ENCODE measurements around the gene GNAQ.
"Not testable (repeated sequence)": the region's sequence is repeated elsewhere in the genome, so short reads cannot be mapped to it uniquely, and the experiment has no call there.

GNAQ gene

DNA sequence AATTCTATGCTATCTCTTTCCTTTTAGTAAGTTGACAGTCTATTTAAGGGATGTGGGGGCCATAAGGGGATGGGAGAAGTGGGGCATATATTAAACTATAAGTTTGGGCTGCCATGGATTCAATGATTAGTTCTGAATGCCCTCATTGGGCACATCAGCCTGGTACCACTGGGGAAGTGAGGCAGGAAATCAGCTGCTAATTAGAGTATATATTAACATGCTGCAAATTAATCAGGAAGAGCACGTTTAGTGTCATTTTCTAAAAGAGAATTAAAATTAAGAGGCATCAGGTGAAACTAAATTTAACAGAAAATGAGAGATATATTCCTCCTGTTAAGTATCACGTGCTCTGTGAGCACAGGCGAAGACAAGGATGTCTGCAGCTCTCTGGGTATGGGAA lies 260.4 kb downstream of the GNAQ start:
- DNase-seq (ENCODE audit: low read depth, low spot score): no peak

DNA sequence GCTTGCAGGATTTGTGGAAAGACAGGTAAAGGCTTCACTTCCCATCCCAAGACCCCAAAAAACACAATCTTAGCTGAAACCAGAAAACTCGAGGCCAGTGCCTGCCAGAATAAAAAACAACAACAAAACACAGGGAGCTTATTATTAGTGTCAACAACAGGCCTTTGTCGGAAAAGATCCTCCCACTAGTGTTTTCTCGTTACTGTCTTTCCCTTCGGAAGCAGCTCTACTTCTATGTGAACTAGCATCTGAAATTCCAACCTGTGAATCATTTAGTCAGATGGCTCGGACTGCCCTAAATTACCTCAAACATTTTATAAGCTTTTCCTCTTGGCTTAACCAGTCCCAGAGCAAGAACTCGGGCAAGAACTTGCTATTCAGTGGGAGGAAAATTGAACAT lies 261.3 kb downstream of the GNAQ start:
- DNase-seq (ENCODE audit: low read depth, low spot score): no peak

DNA sequence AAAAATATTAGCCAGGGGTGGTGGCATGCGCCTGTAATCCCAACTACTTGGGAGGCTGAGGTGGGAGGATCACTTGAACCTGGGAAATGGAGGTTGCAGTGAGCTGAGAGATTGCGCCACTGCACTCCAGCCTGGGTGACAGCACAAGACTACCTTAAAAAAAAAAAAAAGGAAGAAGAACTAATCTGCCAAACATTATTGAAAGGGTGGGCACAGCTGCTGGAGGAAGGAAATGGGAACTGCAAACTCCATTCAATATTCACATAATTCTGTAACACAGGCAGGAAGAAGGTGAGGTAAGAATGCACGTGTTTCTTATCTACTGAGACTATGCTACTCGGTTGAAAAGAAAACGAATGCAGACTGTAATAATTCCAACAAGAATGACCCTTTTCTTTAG lies 262.4 kb downstream of the GNAQ start:
- no peak for DNase-seq (ENCODE audit: low read depth, low spot score)

DNA sequence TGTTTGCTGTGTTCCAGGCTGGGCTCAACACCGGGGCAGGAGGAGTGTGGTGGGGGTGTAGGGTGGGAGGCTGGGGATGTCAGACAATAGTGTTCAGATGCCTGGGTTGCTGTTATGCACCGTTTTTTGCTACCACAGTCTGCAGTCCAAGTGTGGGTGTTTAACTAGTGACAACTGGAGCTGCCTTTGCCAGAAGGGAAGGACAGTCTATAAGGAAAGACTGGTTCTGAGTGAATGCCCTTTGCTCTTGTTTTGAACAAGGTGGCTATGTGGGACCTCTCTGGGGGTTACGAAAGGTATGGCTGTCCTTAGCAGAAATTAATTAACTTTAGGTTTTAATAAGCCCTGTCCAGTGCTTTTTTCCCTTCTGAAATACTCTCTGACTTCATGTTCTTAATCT lies 265.0 kb downstream of the GNAQ start:
- DNase-seq (ENCODE audit: low read depth, low spot score): no peak

DNA sequence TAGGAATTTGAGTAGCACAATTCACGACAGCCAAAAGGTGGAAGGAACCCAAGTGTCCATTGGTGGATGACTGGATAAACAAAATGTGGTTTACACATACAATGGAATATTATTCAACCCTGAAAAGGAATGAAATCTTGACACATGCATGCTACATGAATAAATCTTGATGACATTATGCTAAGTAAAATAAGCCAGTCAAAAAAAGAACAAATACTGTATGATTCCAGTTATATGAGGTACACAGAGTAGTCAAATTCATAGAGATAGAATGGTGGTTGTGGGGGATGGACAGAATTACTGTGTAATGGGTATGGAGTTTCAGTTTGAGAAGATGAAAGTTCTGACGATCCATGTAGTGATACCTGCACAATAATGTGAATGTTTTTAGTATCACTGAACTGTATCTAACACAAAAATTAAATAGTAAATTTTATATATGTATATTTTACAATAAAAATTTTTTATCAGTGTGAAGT lies 265.8 kb downstream of the GNAQ start:
- DNase-seq (ENCODE audit: low read depth, low spot score): no peak

DNA sequence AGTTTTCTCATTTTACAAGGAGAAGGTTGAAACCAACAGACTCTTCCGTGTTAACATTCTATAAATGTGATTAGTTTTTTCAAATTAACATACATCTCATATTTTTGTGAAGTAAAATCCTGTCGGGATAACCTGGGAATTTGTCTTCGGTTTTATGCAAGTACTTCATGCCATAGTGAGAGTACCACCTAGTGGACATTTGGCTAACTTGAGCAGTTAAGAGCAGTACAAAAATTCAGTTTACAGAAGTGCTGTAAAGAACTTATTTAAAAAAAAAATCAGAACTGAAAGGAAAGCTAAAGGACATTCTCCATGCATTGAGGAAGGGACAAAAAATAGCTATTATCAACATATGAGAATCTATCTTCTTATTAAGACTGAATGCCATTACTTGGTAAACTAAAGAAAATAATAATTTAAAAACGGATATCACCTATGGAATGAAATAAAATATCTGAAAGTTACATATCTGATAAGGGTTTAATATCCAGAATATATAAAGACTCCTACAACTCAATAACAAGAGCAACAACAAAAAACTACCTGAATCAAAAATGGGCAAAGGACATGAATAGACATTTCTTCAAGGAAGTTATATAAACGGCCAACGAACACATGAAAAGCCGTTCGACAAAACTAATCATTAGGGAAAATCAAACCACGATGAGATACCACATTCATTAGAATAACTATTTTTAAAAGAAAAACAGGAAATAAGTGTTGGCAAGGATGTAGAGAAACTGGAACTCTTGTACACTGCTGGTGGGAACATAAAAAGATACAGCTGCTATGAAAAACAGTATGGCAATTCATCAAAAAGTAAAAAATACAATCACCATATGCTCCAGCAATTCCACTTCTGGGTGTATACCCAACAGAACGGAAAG lies 266.5 kb downstream of the GNAQ start:
- no peak for DNase-seq (ENCODE audit: low read depth, low spot score)

DNA sequence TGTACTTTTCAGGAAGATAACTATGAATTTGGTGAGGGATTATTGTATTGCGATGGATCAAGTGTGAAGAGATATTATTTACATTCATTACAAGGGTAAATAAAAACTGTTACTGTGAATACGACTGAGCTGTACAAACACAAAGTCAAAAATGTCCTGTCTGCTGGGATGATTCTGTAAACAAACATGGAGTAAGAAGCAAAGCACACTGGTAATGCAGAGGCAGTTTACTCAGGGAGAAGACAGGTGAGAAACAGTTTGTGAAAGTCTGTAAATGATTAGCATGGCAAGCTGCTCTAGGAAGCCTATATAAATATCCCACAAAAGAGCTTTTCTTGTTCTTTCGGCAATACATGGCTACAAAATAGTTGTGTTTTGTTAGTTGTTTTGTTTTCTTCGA lies 268.0 kb downstream of the GNAQ start:
- DNase-seq (ENCODE audit: low read depth, low spot score): no peak

DNA sequence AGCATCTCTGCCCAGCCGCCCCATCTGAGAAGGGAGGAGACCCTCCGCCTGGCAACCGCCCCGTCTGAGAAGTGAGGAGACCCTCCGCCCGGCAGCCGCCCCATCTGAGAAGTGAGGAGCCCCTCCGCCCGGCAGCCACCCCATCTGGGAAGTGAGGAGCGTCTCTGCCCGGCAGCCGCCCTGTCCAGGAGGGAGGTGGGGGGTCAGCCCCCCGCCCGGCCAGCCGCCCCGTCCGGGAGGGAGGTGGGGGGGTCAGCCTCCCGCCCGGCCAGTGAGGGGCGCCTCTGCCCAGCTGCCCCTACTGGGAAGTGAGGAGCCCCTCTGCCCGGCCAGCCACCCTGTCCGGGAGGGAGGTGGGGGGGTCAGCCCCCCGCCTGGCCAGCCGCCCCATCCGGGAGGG lies 270.7 kb downstream of the GNAQ start:
- not testable (repeated sequence) for DNase-seq (ENCODE audit: low read depth, low spot score)

DNA sequence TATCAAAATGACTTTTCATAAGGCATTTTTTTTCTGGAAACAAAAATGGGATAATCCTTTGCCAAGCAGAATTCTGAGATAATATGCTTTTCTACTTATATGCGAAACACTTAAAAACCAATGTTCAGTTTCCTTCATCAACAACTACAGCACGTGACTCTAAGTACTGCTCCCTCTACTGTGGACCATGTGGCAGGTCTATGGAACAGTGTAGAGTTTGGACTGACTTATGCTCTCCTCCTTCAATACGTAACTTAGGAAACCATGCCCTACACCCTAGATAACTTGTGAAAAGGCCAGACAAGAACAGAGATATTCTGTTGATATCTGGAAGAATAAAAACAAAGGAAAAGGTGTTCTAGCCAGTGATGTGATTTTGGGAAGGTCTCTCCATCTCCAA lies 272.2 kb downstream of the GNAQ start:
- DNase-seq (ENCODE audit: low read depth, low spot score): no peak

DNA sequence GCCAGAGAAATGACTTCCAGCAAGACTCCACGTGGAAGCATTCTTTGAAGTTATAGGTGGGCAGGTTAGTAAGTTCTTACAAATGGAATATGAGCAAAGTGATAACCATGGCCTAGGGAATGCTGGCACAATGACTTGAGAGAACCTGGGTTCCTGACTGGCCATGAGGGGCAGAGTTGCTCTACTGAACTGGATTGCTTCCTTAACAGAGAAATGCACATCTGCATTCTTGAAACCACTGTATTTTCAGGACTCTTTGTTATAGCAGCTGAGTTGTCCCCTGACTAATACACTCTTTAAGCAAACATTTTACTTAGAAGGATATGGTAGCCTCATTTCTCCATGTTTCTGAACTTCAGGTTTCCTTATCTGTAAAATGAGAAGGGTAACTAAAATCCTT lies 275.2 kb downstream of the GNAQ start:
- DNase-seq (ENCODE audit: low read depth, low spot score): no peak

DNA sequence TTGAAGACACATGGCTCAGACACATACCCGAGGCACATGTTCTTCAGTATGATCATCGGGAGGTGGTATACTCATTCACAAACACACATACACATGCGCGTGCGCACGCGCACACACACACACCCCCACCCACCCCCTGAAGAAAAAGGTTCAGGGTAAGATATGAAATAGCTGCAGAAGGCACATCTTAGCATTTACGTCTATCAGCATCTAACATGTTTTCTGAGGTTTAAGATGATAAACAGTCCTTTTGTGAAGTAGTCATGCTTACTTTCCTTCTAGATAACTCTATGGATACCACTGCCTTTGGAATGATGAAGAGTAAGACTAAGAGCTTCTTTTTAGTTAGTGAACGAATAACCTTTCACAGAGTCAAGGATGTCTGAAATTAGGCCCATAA lies 278.4 kb downstream of the GNAQ start:
- DNase-seq (ENCODE audit: low read depth, low spot score): no peak

DNA sequence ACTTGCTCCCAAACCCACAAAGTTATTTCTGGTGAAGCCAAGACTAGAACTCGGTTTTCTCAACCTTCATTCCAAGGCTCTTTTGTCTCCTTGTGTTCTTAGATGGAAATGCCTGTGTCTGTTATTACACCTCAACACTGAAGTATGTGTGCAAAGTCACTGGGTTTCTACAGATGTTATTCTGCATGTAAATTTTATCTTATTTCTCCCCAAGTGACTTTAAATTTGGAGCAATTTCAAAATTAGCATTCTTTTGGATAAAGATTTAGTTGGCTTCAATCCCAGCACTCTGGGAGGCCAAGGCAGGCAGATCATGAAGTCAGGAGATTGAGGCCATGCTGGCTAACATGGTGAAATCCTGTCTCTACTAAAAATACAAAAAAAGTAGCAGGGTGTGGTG lies 279.1 kb downstream of the GNAQ start:
- no peak for DNase-seq (ENCODE audit: low read depth, low spot score)

DNA sequence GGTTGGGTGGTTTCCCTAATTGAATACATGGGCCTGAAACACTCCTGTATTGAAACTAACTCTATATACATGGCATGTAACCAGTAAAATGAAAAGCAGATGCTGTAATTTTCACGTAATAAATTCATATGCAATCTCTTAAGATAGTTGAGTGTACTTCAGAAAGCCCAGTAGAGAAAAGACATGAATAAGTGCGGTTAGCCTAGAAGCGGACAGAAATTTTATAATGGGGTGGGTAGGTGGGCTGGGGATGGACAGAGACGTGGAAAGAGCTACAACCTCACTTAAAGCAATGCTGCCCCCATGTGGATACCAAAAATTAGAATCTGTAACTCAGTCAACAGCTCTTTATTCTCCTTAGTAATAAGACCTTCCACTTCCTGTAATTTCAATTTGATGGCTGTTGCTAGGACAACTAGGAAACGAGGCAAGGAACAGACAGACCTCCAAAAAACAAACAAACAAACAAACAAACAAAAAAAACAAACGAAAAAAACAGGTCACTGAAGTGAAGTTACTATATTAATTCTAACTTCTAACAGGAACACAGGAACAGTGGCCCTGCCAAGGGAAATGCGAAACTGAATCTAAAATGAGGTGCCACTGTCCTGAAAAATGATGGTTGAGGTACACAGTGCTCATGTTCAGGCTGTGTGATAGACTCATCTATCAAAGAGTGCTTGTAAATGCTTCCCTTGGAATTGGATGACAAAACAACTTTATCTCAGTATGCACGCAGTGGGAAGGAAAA lies 280.1 kb downstream of the GNAQ start:
- no peak for DNase-seq (ENCODE audit: low read depth, low spot score)

DNA sequence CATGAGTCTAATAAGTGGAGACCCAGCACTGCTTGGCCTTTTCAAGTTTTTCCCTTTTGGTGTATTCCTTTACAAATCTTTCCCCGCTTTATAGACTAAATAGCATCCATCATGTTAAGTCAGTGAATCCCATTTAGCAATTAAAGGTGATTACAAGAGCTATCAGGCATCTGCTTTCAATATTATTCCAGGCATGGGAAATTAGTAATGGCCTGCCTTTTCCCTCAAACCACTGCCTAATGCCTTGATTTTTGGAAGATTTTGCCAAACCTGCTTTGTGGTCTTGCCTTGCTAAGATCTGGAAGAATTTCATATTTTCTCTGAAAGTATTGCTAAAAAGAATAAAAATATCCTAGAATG lies 280.6 kb downstream of the GNAQ start:
- DNase-seq (ENCODE audit: low read depth, low spot score): no peak

DNA sequence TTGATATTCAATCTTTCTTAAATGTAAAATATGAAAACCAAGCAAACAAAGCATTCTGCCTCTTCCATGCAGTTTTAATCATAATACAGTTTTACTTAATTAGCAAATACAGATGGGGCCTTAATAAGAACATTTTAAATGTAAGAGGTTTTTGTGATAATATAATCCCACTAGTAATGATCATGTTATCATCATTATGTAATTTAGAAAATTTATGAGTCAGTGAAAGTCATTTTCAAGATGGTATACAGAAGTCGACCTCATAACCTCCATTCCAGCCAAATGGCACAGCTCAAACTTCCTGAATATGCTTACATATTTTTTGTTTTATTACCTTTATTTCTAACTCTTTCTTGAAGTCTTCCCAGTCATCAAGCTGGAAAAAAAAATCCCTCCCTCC lies 281.3 kb downstream of the GNAQ start:
- no peak for DNase-seq (ENCODE audit: low read depth, low spot score)

DNA sequence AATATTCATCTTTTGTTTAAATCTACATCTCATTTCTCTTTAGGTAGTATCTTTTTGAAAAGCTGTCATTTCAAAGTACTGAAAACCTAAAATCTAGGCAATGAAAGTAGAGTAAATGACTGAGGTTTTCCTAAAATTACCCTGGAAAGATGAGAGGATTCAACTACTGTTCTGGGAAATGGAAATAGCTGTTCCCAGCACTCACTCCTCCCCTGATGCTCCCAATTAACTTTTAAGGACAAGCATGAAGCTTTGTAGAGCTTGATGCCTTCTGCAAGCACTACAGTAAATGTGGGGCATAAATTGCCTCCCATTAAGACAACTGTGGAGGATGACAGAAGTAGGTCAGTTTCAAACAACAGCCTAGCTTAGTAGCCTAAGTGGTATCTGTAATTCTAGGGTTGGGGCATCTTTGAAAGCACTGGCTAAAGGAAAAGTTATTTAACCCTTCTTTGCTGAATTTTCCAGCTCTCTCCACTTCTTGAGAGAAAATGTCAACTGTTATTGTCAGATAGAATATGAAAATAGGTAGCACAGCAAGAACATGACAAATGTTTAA lies 283.3 kb downstream of the GNAQ start:
- DNase-seq (ENCODE audit: low read depth, low spot score): no peak

DNA sequence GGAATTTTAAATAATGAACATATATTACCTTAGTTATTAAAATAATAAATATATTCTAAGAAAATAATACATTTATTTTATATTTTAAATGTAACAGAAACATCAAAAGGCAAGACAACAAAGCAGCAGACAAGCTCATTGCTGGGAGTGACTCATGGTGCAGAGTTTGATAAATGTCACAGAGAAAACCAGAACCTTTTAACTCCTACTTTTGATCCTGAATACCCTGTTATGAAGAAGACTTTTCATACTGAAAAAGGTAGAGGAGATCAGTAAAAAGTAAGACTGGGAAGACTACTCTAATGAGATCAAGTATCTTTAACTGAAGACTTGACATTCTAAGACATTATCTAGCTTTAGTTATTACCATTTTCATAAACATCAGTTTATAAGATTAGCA lies 284.4 kb downstream of the GNAQ start:
- no peak for DNase-seq (ENCODE audit: low read depth, low spot score)

DNA sequence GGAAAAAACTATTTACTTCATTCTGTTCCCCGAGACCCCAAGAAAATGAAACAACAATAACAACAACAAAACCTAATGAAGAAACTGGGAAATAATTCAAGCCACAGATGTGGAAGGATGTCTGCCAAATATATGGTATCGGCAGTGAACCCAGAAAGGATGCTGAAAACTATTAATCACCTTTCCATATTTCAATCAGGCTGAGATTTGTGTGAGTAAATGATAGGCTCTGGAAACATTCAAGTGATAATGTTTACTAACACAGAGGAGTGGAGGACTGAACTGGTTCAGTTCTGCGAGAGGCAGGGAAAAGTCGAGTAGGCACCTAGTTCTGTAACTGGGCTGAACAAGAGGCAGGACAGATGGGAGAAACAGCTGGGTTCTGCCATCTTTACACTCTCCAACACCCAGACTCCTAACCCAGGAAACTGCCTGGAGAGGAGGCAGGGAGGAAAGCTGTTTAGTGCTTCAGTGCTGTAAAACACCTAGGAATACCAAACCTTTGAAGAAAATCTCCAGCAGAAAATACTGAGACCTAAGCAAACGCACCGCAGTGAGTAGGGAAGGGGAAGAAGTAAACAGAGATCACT lies 286.7 kb downstream of the GNAQ start:
- DNase-seq (ENCODE audit: low read depth, low spot score): no peak

DNA sequence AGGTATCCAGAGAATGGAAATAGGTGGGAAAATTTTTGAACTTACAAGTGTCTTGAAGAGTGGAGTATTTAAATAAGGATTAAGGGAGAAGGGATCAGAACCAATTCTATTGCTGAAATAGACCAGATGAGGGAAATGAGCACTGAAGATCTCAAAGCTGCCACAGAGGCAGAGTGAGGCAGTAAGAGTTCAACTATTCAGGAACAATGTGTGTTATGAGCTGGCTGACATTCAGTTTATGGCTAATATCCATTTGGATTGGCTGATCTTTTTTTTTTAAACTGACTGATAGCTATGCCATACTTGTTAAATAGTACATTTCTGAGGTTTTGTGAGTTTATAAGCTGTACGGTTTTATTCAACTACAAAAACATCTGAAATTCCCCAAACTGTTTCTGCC lies 288.2 kb downstream of the GNAQ start:
- DNase-seq (ENCODE audit: low read depth, low spot score): no peak

DNA sequence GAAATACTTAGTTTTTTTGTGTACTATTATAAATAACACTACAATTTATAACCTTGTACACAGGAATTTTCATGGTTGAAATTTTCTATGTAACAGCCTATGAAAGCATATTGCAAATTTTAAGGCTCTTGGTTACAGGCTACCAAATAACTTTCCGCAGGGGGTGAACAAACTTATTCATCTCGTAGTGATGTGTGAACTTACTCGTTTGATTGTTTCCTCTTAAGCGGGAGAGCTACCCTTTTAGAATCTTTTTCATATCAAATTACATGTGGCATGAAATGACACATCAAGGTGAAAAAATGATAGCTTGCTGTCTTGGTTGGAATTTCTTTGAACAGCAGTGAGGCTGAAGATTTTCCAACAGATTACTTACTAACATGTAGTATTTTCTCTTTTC lies 292.7 kb downstream of the GNAQ start:
- DNase-seq (ENCODE audit: low read depth, low spot score): no peak

DNA sequence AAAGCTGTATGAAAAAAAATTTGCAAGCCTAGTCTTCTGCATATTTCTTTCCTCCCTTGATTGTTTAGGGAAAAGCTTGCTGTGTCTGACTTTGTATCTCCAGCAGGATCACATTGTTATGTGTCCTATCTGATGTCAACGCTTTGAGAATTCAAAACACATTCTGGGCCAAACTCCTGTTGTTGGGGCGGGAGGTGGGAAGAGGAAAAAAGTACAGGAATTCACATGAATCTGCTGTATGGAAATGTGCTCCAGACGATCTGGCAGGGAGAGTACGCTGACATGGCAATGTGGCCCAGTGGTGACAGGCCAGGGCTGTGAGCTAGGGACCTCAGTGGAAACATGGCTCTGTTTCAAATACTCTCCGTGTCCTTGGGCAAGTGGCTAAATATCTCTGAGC lies 296.1 kb downstream of the GNAQ start:
- DNase-seq (ENCODE audit: low read depth, low spot score): no peak

DNA sequence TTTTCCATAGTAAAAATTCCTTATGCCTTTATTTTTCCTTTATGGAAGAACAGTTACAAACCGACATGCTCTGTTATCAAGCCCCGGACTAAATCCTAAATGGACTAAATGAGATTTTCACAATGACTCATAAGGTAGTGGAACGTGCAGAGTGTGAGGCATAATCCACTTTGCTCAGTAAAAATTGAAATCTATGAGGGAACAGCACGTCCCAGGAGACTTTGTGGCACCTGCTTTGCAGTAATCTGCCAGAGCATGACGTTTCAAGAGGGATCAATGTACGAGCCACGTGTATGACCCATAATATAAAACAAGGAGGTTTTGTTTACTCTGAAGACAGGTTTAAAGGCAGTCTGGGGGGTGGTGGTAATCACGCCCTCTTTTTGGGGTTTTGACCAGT lies 299.7 kb downstream of the GNAQ start:
- DNase-seq (ENCODE audit: low read depth, low spot score): no peak
